ENCODE measurements around the gene ZNF599. TPM values are rescaled to one million over a fixed set of nuclear protein-coding genes. Genes with fewer than 3 reads are reported as not detected.
"Not testable (repeated sequence)": the region's sequence is repeated elsewhere in the genome, so short reads cannot be mapped to it uniquely, and the experiment has no call there.

ZNF599 gene
- total RNA-seq (2014; rRNA removed; shearing (Covaris generic)): 6.6 and 10.0 TPM in 2 replicates

- DNase-seq (ENCODE audit: low spot score): peak; percentile 81
These were observed at the start of gene ZNF599 for GRCh38 chr19:34772697-34773554. TSS of gene ZNF599 (minus strand) at chr19:34773215. CDS start at chr19:34772841, 374 bp downstream.

DNA sequence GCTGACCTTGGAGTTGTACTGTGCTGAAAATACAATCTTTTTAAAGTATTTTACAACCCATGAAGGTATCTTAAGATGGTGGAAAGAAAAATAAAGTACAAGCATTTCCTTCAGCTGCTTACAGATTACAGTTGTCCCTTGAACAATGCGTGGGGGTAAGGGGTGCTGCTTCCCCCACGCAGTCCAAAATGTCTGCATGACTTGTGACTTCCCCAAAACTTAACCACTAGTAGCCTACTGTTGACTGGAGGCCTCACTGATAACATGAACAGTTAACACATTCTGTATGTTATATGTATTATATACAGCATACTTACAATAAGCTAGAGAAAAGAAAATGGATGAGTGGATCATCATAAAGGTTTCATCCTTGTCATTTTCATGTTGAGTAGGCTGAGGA, 45.3 kb upstream of the ZNF599 start:
- no peak for DNase-seq (ENCODE audit: low spot score)

GRCh38 chr19:34816708-34817107, 43.7 kb upstream of the ZNF599 start:
- no peak for DNase-seq (ENCODE audit: low spot score)

DNA sequence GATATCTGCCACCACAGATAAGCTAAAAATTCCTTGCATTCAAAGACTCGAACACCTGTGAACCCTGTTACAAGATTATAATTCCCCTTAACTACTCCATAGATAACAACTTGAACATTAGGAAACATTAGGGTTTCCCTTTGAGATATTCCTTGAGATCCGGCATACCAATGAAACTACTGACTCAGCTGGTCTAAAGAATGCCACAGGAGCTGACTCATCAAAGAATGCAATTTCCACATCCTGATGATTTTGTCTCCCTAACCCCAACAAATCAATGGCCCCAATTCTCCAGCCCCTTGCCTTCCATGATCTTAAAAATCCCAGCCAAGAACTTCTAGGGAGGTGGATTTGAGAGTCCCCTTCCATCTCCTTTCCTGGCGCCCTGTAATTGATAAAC, 35.6 kb upstream of the ZNF599 start:
- DNase-seq (ENCODE audit: low spot score): peak; percentile 47

GRCh38 chr19:34806976-34807860, 34.2 kb upstream of the ZNF599 start:
- no peak for DNase-seq (ENCODE audit: low spot score)

GRCh38 chr19:34804115-34804514, 31.1 kb upstream of the ZNF599 start:
- no peak for DNase-seq (ENCODE audit: low spot score)

GRCh38 chr19:34796953-34797352, 23.9 kb upstream of the ZNF599 start:
- not testable (repeated sequence) for DNase-seq (ENCODE audit: low spot score)

- DNase-seq (ENCODE audit: low spot score): no peak
These were observed 21.3 kb upstream of the ZNF599 start for GRCh38 chr19:34794066-34794960.

GRCh38 chr19:34793565-34793964, 20.6 kb upstream of the ZNF599 start:
- DNase-seq (ENCODE audit: low spot score): peak; percentile 8

- no peak for DNase-seq (ENCODE audit: low spot score)
These were observed 15.1 kb upstream of the ZNF599 start for GRCh38 chr19:34788074-34788473.

GRCh38 chr19:34787059-34787824, 14.2 kb upstream of the ZNF599 start:
- no peak for DNase-seq (ENCODE audit: low spot score)

- DNase-seq (ENCODE audit: low spot score): no peak
These were observed 13.2 kb upstream of the ZNF599 start for GRCh38 chr19:34786236-34786635.

DNA sequence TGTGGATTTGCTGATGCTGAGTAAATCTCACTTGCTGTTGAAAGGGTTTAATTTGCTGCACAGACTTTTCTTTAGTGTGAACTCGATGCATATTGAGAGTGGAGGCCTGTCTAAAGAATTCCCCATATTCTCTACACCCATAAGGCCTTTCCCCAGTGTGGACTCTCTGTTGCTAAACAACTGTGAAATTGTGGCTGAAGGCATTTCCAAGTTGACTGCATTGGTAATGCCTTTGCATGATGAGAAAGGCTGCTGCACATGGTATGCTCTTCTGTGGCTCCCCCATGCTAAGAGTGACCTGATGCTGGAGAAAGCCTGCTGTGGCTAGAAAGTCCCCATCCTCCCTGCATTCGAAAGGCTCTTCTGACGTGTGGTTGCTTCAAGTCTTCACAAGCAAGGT, 6.6 kb upstream of the ZNF599 start:
- DNase-seq (ENCODE audit: low spot score): no peak

DNA sequence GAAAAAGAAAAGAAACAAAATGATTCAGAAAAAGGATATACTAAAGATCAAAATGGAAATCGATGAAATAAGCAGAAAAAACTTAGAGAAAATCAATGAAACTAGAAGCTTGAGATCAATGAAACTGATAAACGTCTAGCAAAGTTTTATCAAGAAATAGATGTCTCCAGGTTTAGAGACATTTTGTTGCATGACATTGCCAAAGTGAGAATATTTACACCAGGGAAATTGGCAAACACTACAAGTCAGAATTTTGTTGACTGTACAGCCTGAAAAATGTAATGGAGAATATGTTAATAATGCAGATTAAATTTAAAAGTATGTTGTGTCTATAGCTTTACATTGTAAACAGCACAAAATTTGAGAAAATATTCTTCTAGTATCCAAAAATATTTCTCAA, 5.3 kb upstream of the ZNF599 start:
- no peak for DNase-seq (ENCODE audit: low spot score)

GRCh38 chr19:34774857-34775256, 1.8 kb upstream of the ZNF599 start:
- DNase-seq (ENCODE audit: low spot score): no peak

- no peak for DNase-seq (ENCODE audit: low spot score)
These were observed 495 bp upstream of the ZNF599 start for GRCh38 chr19:34773555-34773864.

GRCh38 chr19:34767951-34768350, 5.1 kb downstream of the ZNF599 start:
- no peak for DNase-seq (ENCODE audit: low spot score)

GRCh38 chr19:34766386-34766785, 6.6 kb downstream of the ZNF599 start:
- DNase-seq (ENCODE audit: low spot score): no peak

- DNase-seq (ENCODE audit: low spot score): no peak
These were observed 13.6 kb downstream of the ZNF599 start for GRCh38 chr19:34759218-34759917.

GRCh38 chr19:34757441-34757840, 15.6 kb downstream of the ZNF599 start:
- DNase-seq (ENCODE audit: low spot score): no peak

Measured in A172 (cell line).